ENCODE measurements around the gene MRPL14.
A peak's percentile ranks its signal among the peaks of the same experiment; 100 is the strongest.

Gene MRPL14

GRCh38 chr6:44105146-44105545, 22.1 kb downstream of the MRPL14 start:
- Mint-ChIP-seq H3K36me3 (ENCODE audit: low read depth) (peaks cover 56% of the 10 kb centered on the region), H3K4me1 (peaks cover 7% of the 10 kb centered on the region), H3K4me3 (no peak overlapping the region), H3K27me3 (ENCODE audit: low read depth) (no peaks in the 10 kb centered on the region), H3K27ac (peak overlapping the region in 1 of 3 experiments; percentile 36), H3K9me3 (no peaks in the 10 kb centered on the region)
- no peak for TF ChIP-seq CTCF (IDR thresholded peaks at IDR 0.05; ENCODE audit: unreplicated experiment in 3 of 3)

- TF ChIP-seq CTCF (IDR thresholded peaks at IDR 0.05; ENCODE audit: unreplicated experiment in 3 of 3): no peak
- H3K27me3 Mint-ChIP-seq (ENCODE audit: low read depth): no peaks in the 10 kb centered on the region
These were observed 22.7 kb downstream of the MRPL14 start for GRCh38 chr6:44104481-44105021.

GRCh38 chr6:44102527-44102926, 24.7 kb downstream of the MRPL14 start:
- Mint-ChIP-seq H3K27me3 (ENCODE audit: low read depth) (no peaks in the 10 kb centered on the region), H3K36me3 (ENCODE audit: low read depth) (peaks cover 42% of the 10 kb centered on the region), H3K27ac (no peak overlapping the region), H3K9me3 (no peaks in the 10 kb centered on the region), H3K4me3 (no peak overlapping the region), H3K4me1 (no peaks in the 10 kb centered on the region)
- no peak for TF ChIP-seq CTCF (IDR thresholded peaks at IDR 0.05; ENCODE audit: unreplicated experiment in 3 of 3)

More at GRCh38 chr6:44104481-44105021, 22.7 kb downstream of the MRPL14 start:
- Mint-ChIP-seq H3K36me3 (ENCODE audit: low read depth) (peaks cover 52% of the 10 kb centered on the region), H3K4me3 (no peak overlapping the region), H3K4me1 (peaks cover 1% of the 10 kb centered on the region), H3K27ac (peak overlapping the region in 1 of 3 experiments; percentile 36), H3K9me3 (no peaks in the 10 kb centered on the region)

GRCh38 chr6:44101832-44102231, 25.4 kb downstream of the MRPL14 start:
- no peaks in the 10 kb centered on the region for H3K27me3 Mint-ChIP-seq (ENCODE audit: low read depth)
- no peak overlapping the region for H3K27ac Mint-ChIP-seq
- TF ChIP-seq CTCF (IDR thresholded peaks at IDR 0.05; ENCODE audit: unreplicated experiment in 3 of 3): no peak
- peaks cover 42% of the 10 kb centered on the region for H3K36me3 Mint-ChIP-seq (ENCODE audit: low read depth)
- H3K4me1 Mint-ChIP-seq: no peaks in the 10 kb centered on the region
- H3K9me3 Mint-ChIP-seq: no peaks in the 10 kb centered on the region
- no peak overlapping the region for H3K4me3 Mint-ChIP-seq

- peak; percentile 49 to 61 (median 50) for TF ChIP-seq CTCF (IDR thresholded peaks at IDR 0.05; ENCODE audit: unreplicated experiment in 3 of 3)
- H3K36me3 Mint-ChIP-seq (ENCODE audit: low read depth): peaks cover 27% of the 10 kb centered on the region
- no peak overlapping the region for H3K4me3 Mint-ChIP-seq
- no peaks in the 10 kb centered on the region for H3K9me3 Mint-ChIP-seq
- no peaks in the 10 kb centered on the region for H3K4me1 Mint-ChIP-seq
- H3K27ac Mint-ChIP-seq: no peak overlapping the region
- no peaks in the 10 kb centered on the region for H3K27me3 Mint-ChIP-seq (ENCODE audit: low read depth)
These were observed 27.1 kb downstream of the MRPL14 start for GRCh38 chr6:44100088-44100550.

- H3K4me1 Mint-ChIP-seq: no peaks in the 10 kb centered on the region
- H3K4me3 Mint-ChIP-seq: no peak overlapping the region
- peaks cover 19% of the 10 kb centered on the region for H3K36me3 Mint-ChIP-seq (ENCODE audit: low read depth)
- H3K27me3 Mint-ChIP-seq (ENCODE audit: low read depth): no peaks in the 10 kb centered on the region
- no peak overlapping the region for H3K27ac Mint-ChIP-seq
- H3K9me3 Mint-ChIP-seq: no peaks in the 10 kb centered on the region
- TF ChIP-seq CTCF (IDR thresholded peaks at IDR 0.05; ENCODE audit: unreplicated experiment in 3 of 3): no peak
These were observed 28.1 kb downstream of the MRPL14 start for GRCh38 chr6:44099192-44099591.
